Measurements from ENCODE around the gene RRP1B. TPM values are rescaled to one million over a fixed set of nuclear protein-coding genes. Genes with fewer than 3 reads are reported as not detected.

Gene RRP1B
- total and polyA plus RNA-seq, 5 donors from 2014 or later, result 26.2 to 37.7 (median 28.7) TPM

Other genes starting within 250 kb of the RRP1B start
- 243 TPM for gene SIK1, start 232.4 kb upstream of the RRP1B start, total RNA-seq
- under 1 TPM in 2 of 4 donors, not detected in 2; 0.06 to 0.18 TPM for gene SIK1, start 232.4 kb upstream of the RRP1B start, polyA plus RNA-seq
- 0.35 TPM for gene HSF2BP, start 72 bp upstream of the RRP1B start, total RNA-seq
- gene HSF2BP, start 72 bp upstream of the RRP1B start, polyA plus RNA-seq, result under 1 TPM; 0.20 to 0.61 (median 0.48) TPM
- gene PDXK, start 59.6 kb downstream of the RRP1B start, total RNA-seq, result 80.9 TPM
- 10 to 100 TPM; 28.5 to 73.1 (median 36.7) TPM for gene PDXK, start 59.6 kb downstream of the RRP1B start, polyA plus RNA-seq
- 24.5 TPM for gene CSTB, start 116.7 kb downstream of the RRP1B start, total RNA-seq
- 100 to 1,000 TPM in 2 of 4 donors, 10 to 100 TPM in 2; 83.8 to 138 (median 93.9) TPM for gene CSTB, start 116.7 kb downstream of the RRP1B start, polyA plus RNA-seq
- 24.1 TPM for gene RRP1, start 130.0 kb downstream of the RRP1B start, total RNA-seq
- 10 to 100 TPM; 12.1 to 17.3 (median 14.2) TPM for gene RRP1, start 130.0 kb downstream of the RRP1B start, polyA plus RNA-seq
- 67.8 TPM for gene AGPAT3, start 205.7 kb downstream of the RRP1B start, total RNA-seq
- gene AGPAT3, start 205.7 kb downstream of the RRP1B start, polyA plus RNA-seq, result 10 to 100 TPM; 13.3 to 19.8 (median 17.4) TPM